Islet precursor cell (in vitro differentiated cells): ENCODE measurements around the gene LIME1.
"Not testable (repeated sequence)": the region's sequence is repeated elsewhere in the genome, so short reads cannot be mapped to it uniquely, and the experiment has no call there.

ENCODE experiments used
- DNase-seq: peaks from one replicate; pipeline ENCODE4 v3.0.0-alpha.2; 2018

Gene LIME1

DNA sequence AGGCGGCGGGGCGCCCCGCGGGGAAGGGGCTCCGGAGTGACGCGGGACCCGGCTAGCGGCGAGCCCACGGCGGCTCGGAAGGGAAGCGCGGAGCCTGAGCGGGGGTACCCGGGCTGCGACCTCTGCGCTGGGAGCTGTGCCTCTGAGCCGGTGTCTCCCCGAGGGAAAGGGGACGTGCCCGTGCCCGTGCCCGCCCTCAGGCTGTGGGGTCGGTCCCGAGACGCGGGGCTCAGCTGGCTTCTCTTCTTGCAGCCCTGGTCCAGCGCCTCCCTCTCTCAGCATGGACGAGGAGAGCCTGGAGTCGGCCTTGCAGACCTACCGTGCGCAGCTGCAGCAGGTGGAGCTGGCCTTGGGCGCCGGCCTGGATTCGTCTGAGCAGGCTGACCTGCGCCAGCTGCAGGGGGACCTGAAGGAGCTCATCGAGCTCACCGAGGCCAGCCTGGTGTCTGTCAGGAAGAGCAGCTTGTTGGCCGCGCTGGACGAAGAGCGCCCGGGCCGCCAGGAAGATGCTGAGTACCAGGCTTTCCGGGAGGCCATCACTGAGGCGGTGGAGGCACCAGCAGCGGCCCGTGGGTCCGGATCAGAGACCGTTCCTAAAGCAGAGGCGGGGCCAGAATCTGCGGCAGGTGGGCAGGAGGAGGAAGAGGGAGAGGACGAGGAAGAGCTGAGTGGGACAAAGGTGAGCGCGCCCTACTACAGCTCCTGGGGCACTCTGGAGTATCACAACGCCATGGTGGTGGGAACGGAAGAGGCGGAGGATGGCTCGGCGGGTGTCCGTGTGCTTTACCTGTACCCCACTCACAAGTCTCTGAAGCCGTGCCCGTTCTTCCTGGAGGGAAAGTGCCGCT lies 27.9 kb upstream of the LIME1 start:
- peak; percentile 52 for DNase-seq

DNA sequence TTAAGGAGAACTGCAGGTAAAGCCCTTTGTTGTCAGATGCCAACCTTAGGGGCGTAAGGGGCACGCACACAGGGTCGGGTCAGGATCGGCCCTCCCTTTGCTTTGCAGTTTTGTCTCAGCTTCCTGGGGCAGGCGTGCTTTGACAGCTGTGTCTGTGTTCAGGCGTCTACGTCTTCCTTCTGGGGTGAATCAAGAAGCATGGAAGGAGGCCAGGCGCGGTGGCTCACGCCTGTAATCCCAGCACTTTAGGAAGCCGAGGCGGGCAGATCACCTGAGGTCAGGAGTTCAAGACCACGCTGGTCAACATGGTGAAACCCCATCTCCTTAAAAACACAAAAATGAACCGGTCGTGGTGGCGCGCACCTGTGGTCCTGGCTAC lies 27.3 kb upstream of the LIME1 start:
- no peak for DNase-seq

DNA sequence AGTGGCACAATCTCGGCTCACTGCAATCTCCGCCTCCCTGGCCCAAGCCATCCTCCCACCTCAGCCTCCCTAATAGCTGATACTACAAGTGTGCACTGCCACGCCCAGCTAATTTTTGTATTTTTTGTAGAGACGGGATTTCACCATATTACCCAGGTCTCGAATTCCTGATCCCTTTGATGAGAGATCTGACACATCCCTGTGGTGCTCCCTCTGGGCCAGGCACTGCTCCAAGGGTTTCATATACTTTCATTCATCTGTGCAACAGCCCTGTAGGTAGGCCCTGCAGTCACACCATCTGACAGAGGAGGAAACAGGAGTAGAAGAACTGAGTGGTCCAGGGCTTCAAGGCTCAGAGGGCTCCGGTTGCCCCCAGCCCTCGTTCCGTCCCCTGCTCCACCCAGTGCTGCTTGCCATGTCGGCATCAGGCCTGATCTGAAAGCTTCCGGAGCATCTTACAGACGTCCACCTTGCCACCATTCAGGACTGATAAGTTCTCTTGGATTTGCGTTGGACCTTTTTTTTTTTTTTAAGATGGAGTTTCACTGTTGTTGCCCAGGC lies 25.3 kb upstream of the LIME1 start:
- no peak for DNase-seq

DNA sequence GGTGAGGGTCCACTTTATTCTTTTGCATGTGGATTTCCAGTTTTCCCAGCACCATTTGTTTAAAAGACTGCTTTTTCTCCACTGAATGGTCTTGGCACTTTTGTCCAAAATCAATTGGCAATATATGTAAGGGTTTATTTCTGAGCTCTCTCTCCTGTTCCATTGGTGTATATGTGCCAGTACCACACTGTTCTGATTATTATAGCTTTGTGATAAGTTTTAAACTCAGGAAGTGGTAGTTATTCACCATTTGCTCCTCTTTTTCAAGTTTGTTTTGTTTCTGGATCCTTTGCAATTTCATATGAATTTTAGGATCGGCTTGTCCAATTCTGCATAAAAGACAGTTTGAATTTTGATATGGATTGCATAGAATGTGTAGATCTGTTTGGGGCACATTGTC lies 24.3 kb upstream of the LIME1 start:
- no peak for DNase-seq

DNA sequence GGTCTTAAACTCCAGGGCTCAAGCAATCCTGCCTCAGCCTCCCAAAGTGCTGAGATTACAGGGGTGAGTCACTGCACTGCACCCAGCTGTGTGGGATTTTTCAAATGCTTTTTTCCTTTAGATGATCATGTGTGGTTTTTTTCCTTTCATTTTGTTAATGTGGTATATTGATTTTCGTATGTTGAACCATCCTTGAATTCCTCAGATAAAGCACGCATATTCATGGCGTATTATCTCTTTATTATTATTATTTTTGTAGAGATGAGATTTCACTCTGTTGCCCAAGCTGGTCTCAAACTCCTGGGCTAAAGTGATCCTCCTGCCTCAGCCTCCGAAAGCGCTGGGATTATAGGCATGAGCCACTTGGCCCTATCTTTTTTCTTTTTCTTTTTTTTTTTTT lies 21.6 kb upstream of the LIME1 start:
- DNase-seq = no peak

DNA sequence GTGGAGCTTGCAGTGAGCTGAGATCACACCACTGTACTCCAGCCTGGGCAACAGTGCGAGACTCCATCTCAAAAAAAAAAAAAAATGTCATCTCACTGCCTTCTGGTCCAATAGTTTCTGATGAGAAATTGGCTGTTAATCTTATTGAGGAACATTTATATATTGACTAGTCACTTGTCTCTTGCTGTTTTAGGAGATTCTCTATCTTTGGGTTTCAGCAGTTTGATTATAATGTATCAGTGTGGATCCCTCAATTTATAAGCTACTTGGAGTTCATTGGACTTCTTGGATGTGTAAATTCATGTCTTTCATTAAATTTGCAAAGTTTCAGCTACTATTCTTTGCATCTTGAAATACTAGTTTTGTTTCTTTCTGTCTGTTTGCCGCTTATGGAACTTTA lies 17.5 kb upstream of the LIME1 start:
- DNase-seq = no peak

DNA sequence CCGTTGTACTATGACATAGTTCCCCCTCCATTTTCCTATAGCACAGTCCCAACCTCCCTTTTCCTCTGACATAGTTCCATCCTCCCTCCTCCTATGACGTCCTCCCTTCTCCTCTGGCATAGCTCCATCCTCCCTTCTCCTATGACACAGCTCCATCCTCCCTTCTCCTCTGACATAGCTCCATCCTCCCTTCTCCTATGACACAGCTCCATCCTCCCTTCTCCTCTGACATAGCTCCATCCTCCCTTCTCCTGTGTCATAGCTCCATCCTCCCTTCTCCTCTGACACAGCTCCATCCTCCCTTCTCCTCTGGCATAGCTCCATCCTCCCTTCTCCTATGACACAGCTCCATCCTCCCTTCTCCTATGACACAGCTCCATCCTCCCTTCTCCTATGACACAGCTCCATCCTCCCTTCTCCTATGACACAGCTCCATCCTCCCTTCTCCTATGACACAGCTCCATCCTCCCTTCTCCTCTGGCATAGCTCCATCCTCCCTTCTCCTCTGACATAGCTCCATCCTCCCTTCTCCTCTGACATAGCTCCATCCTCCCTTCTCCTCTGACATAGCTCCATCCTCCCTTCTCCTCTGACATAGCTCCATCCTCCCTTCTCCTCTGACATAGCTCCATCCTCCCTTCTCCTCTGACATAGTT lies 13.4 kb upstream of the LIME1 start:
- not testable (repeated sequence) for DNase-seq

DNA sequence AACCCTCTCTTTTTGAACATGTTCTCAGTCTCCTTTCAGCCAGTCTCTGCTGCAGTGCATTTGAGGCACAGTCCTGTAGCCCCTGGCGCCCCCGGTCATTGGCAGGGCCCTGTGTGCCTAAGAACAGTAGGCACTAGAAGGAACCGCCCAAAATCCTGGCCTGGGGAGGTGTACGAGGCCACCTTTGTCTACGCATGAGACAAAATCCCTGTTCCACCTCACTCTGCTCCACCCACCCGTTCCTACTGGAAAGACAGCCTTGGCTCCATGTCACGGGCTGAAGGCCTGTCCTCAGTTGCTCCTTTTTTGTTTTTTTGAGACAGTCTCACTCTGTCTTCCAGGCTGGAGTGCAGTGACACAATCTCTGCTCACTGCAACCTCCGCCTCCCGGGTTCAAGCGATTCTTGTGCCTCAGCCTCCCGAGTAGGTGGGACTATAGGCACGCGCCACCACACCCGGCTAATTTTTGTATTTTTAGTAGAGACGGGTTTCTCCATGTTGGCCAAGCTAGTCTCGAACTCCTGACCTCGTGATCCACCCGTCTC lies 6.2 kb upstream of the LIME1 start:
- DNase-seq = not testable (repeated sequence)

DNA sequence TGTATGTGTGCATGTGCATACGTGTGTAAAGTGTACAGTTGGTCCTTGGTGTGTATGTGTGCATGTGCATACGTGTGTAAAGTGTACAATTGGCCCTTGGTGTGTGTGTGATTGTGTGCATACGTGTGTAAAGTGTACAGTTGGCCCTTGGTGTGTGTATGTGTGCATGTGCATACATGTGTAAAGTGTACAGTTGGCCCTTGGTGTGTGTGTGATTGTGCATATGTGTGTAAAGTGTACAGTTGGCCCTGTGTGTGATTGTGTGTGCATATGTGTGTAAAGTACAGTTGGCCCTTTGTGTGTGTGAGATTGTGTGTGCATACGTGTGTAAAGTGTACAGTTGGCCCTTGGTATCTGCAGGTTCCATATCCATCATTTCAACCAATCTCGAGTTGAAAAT lies 5.1 kb upstream of the LIME1 start:
- DNase-seq = no peak

DNA sequence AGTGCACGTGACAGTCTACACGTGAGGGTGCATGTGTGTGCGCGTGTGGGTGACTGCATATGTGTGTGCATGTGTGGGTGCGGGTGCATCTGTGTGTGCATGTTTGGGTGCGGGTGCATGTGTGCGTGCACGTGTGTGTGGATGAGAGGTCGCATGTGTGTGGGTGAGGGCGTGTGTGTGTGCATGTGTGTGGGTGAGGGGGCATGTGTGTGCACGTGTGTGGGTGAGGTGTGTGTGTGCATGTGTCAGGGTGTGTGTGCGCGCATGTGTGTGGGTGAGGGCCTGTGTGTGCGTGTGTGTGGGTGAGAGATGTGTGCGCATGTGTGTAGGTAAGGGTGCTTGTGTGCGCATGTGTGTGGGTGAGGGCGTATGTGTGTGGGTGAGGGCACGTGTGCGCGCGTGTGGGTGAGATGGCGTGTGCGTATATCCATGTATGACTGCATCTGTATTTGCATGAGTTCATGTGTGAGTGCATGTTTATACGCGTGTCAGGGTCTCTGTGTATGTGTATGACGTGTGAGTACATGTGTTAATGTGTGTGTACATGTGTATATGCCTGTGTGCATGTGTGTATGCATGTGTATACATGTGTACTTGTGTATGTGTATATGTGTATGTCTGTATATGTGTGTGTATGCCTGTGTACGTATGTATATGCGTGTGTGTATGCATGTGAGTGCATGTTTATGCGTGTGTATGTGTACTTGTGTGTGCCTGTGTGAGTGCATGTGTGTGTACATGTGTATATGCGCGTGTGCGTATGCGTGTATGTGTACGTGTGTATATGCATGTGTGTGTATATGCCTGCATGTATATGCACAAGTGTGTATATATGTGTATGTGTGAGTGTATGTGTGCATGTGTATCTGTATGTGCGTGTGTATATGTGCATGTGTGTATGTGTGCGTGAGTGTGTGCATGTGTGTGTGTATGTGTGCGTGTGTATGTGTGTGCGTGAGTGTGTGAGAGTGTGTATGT lies 4.1 kb upstream of the LIME1 start:
- DNase-seq = no peak

DNA sequence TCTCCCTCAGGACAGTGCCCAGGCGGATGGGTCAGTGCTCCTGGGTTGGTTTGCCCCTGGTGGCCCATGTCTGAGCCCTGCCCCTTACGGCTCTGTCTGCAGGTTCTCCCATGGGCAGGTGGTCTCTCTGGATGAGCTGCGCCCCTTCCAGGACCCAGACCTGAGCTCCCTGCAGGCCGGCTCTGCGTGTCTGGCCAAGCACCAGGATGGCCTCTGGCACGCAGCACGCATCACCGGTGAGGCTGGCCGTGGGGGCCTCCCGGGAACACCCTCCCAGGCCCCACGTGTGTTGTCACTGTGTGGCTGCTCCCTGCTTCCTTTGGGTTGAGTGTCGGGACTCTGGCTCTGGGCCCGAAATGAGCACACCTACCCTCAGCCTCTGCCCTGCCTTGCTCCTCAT lies 3.3 kb upstream of the LIME1 start:
- DNase-seq = no peak

DNA sequence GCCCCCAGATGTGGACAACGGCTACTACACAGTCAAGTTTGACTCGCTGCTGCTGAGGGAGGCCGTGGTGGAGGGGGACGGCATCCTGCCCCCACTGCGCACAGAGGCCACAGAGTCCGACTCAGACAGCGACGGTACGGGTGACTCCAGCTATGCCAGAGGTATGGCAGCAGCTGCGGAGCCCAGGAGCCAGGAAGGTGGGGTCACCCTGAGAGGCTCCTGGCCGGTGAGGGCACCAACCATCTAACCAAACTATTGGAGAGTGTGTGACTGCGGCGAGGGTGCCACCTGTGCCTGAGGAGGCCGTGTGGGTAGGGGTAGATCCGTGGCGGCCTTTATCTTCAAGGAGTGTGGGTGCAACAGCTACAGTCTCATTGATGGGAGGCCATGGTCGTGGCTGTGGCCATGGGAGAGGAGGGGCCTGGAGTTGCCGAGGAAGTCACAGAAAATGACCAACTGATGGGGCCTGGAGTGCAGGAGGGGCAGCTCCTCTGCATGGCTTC lies 2.8 kb upstream of the LIME1 start:
- DNase-seq = no peak

DNA sequence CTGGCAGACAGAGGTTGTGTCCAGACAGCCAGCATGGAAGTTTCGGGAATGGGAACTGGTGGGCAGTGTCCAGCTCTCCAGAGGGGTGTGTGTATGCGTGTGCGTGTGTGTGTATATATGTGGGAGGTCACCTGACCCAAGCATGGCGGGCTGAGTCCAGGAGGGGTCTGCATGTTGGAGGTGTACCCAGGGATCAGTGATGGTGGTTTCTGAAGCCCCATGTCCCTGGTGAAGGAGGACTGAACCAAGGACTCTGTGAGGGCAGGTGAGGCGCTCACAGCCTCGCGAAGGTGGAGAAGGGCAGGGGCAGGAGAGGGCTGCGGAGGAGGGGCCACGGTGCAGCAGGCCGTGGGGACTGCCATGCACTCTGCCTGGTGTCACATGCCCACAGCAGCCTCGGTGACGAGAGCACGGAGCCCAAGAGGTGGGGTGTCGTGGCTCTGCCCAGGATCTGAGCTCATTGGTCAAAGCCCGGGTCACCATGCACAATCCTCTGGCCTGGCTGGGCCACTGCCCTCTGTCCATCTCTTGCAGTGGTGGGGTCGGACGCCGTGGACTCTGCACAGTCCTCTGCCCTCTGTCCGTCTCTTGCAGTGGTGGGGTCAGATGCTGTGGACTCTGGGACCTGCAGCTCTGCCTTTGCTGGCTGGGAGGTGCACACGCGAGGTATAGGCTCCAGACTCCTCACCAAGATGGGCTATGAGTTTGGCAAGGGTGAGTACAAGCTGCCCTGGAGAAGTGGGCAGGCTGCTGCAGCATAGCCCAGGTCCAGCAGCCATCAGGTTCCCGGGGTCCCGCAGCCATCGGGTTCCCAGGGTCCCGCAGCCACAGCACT lies 2.1 kb upstream of the LIME1 start:
- no peak for DNase-seq

DNA sequence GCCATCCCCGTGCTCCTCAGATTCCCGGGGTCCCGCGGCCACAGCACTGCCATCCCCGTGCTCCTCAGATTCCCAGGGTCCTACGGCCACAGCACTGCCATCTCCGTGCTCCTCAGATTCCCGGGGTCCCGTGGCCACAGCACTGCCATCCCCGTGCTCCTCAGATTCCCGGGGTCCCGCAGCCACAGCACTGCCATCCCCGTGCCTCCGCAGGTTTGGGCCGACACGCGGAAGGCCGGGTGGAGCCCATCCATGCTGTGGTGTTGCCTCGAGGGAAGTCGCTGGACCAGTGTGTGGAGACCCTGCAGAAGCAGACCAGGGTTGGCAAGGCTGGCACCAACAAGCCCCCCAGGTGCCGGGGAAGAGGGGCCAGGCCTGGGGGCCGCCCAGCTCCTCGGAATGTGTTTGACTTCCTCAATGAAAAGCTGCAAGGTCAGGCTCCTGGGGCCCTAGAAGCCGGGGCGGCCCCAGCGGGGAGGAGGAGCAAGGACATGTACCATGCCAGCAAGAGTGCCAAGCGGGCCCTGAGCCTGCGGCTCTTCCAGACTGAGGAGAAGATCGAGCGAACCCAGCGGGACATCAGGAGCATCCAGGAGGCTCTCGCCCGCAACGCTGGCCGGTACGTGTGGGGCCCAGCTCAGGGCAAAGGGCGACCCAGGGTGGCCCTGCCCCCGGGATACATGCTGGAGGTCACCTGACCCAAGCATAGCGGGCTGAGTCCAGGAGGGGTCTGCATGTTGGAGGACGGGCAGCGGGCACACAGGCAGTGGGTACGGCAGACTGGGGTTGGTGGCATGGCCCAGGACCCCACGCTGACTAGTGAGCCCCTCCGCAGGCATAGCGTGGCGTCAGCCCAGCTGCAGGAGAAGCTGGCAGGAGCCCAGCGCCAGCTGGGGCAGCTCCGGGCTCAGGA lies 1.3 kb upstream of the LIME1 start:
- no peak for DNase-seq

DNA sequence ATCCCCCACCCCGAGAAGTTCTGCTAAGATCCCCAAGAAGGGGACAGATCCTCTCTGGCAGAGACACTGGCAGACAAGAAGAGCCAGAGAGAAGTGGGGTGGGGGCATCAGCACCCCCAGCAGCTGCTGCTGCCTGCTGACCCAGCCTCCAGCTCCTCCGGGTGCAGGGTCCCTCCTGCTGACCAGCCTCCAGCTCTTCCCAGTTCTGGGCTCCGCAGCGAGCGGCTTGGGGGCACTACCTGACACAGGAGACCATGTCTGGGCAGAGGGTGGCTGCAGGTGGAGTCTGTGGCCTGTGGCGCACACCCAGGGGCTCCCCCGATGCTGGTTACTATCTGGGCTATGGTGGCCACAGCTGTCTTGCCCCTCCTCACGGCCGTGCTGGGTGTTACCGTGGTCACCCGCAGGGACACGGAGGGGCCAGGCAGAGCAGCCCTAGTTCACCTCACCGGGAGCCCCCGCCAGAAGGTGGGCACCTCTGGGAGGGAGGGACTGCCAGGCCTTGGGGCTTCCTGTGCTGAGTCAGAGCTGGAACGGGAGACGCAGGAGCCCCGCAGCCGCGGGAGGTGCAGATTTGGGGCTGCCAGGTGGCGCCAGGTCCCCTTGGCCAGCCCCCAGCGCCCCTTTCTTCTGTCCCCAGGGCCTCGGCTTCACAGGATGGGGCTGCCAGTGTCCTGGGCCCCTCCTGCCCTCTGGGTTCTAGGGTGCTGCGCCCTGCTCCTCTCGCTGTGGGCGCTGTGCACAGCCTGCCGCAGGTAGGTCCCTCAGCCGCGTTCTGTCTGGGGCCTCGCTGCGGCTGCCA lies 630 bp downstream of the LIME1 start:
- DNase-seq = peak; percentile 57

DNA sequence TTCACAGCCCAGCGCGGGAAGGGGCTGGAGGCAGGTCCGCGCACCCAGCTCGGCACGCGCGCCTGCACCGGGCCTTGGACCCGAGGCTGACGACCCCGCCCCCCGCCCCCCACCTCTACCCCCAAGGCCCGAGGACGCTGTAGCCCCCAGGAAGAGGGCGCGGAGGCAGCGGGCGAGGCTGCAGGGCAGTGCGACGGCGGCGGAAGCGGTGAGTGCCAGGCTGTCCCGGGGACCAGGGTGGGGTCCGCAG lies 1.2 kb downstream of the LIME1 start:
- no peak for DNase-seq

DNA sequence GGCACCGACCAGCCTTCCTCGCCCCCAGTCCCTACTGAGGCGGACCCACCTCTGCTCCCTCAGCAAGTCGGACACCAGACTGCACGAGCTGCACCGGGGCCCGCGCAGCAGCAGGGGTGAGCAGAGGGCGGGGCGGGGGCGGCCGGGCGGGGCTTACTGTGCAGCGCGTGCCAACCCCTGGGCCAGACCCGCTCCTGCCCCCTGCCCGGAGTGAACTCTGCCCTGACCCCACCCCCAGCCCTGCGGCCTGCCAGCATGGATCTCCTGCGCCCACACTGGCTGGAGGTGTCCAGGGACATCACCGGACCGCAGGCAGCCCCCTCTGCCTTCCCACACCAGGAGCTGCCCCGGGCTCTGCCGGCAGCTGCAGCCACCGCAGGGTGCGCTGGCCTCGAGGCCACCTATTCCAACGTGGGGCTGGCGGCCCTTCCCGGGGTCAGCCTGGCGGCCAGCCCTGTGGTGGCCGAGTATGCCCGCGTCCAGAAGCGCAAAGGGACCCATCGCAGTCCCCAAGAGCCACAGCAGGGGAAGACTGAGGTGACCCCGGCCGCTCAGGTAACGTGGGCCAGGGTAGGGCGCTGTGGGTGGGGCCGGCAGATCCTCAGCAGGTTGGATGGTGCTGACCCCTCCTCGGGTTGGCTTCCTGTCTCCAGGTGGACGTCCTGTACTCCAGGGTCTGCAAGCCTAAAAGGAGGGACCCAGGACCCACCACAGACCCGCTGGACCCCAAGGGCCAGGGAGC lies 1.7 kb downstream of the LIME1 start:
- DNase-seq = peak; percentile 62

DNA sequence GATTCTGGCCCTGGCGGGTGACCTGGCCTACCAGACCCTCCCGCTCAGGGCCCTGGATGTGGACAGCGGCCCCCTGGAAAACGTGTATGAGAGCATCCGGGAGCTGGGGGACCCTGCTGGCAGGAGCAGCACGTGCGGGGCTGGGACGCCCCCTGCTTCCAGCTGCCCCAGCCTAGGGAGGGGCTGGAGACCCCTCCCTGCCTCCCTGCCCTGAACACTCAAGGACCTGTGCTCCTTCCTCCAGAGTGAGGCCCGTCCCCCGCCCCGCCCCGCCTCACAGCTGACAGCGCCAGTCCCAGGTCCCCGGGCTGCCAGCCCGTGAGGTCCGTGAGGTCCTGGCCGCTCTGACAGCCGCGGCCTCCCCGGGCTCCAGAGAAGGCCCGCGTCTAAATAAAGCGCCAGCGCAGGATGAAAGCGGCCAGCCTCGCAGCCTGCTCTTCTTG lies 2.2 kb downstream of the LIME1 start:
- peak; percentile 86 for DNase-seq
